Liver (tissue), 9 donors: ENCODE data around the gene ASTN1. TPM values are rescaled to one million over a fixed set of nuclear protein-coding genes. Genes with fewer than 3 reads are reported as not detected.

Experiments
- DNase-seq: peaks from one replicate; pipeline ENCODE4 v3.0.0-alpha.2; 2017; ENCODE audit warnings: low spot score
- H3K27ac ChIP-seq, 2 donors: one replicate each; pipeline ENCODE4 v1.7.0; 2013; ENCODE audit warnings: inconsistent platforms in 2 of 2, low read length in 2 of 2, control low read depth in 1 of 2, low read depth in 1 of 2, mild to moderate bottlenecking in 1 of 2
- H3K27me3 ChIP-seq, 4 donors: one replicate each; pipeline versions ENCODE4 v1.6.1 to v1.7.0; 2013; ENCODE audit warnings: low read length in 3 of 4, inconsistent platforms in 1 of 4, mild to moderate bottlenecking in 1 of 4, moderate library complexity in 1 of 4; ENCODE audit not compliant: control insufficient read depth in 4 of 4, insufficient read depth in 4 of 4
- H3K36me3 ChIP-seq, 4 donors: one replicate each; pipeline versions ENCODE4 v1.6.1 to v1.7.0; 2013; ENCODE audit warnings: low read length in 3 of 4, mild to moderate bottlenecking in 3 of 4, low read depth in 1 of 4, moderate library complexity in 1 of 4; ENCODE audit not compliant: control insufficient read depth in 4 of 4, insufficient read depth in 3 of 4
- H3K4me1 ChIP-seq, 4 donors: one replicate each; pipeline versions ENCODE4 v1.6.1 to v1.7.0; 2013; ENCODE audit warnings: low read length in 3 of 4, mild to moderate bottlenecking in 3 of 4, moderate library complexity in 1 of 4; ENCODE audit not compliant: control insufficient read depth in 4 of 4, insufficient read depth in 4 of 4
- H3K4me3 ChIP-seq, 3 donors: one replicate each; pipeline versions ENCODE4 v1.6.1 to v1.7.0; 2013; ENCODE audit warnings: low read length in 3 of 3, control low read depth in 1 of 3, low read depth in 1 of 3, mild to moderate bottlenecking in 1 of 3
- H3K9ac ChIP-seq, 2 donors: one replicate each; pipeline ENCODE4 v1.7.0; 2013; ENCODE audit warnings: low read length in 2 of 2, mild to moderate bottlenecking in 2 of 2, moderate library complexity in 2 of 2, control low read depth in 1 of 2, low read depth in 1 of 2
- H3K9me3 ChIP-seq, 4 donors: one replicate each; pipeline versions ENCODE4 v1.6.1 to v1.7.0; 2013; ENCODE audit warnings: low read length in 3 of 4; ENCODE audit not compliant: control insufficient read depth in 4 of 4
- FOXA1 ChIP-seq: IDR thresholded peaks from 2 replicates; pipeline ENCODE4 v1.6.1; 2016; ENCODE audit warnings: antibody characterized with exemption
- FOXA2 ChIP-seq: IDR thresholded peaks from 2 replicates; pipeline ENCODE4 v1.6.1; 2016; ENCODE audit warnings: antibody characterized with exemption
- GABPA ChIP-seq, 2 donors: IDR thresholded peaks in 1 of 2; conservative IDR thresholded peaks in 1 of 2; 2 replicates each; pipeline ENCODE4 v1.6.1; 2016; ENCODE audit warnings: antibody characterized with exemption in 2 of 2, mild to moderate bottlenecking in 1 of 2, moderate library complexity in 1 of 2
- HNF4A ChIP-seq, 2 donors: conservative IDR thresholded peaks; 2 replicates each; pipeline ENCODE4 v1.6.1; 2016; ENCODE audit warnings: antibody characterized with exemption in 2 of 2, mild to moderate bottlenecking in 2 of 2
- NR2F2 ChIP-seq: IDR thresholded peaks from 2 replicates; pipeline ENCODE4 v1.6.1; 2016; ENCODE audit warnings: antibody characterized with exemption
- RAD21 ChIP-seq, 2 donors: IDR thresholded peaks; 2 replicates each; pipeline ENCODE4 v1.6.1; 2016; ENCODE audit warnings: antibody characterized with exemption in 2 of 2, mild to moderate bottlenecking in 2 of 2
- RXRA ChIP-seq, 2 donors: IDR thresholded peaks; 2 replicates each; pipeline ENCODE4 v1.6.1; 2017 to 2018; ENCODE audit warnings: antibody characterized with exemption in 2 of 2, mild to moderate bottlenecking in 1 of 2
- SP1 ChIP-seq: IDR thresholded peaks from 2 replicates; pipeline ENCODE4 v1.6.1; 2018; ENCODE audit warnings: antibody characterized with exemption, mild to moderate bottlenecking
- TAF1 ChIP-seq: conservative IDR thresholded peaks from 2 replicates; pipeline ENCODE4 v1.6.1; 2016; ENCODE audit warnings: antibody characterized with exemption, mild to moderate bottlenecking
- YY1 ChIP-seq: IDR thresholded peaks from 2 replicates; pipeline ENCODE4 v1.6.1; 2016; ENCODE audit warnings: antibody characterized with exemption, mild to moderate bottlenecking
- WGBS: extraction: QIAGEN DNeasy Blood & Tissue Kit; methylation state at CpG from one replicate; pipeline ENCODE4 v1.1.7; 2013; 5-methylcytosine and 5-hydroxymethylcytosine counted together
- polyA plus RNA-seq, 2 donors: library from polyadenylated mRNA; stranded (reverse) in 1 of 2; unstranded in 1 of 2; fragments of 200-250 nt in 1 of 2; fragments of >200 nt in 1 of 2; fragmentation: Nextera tagmentation in 1 of 2; extraction: Ambion mirVana in 1 of 2; gene quantifications; one replicate each; pipeline versions ENCODE4 v1.2.1 to v1.2.3, GENCODE V29; 2013 to 2015
- total RNA-seq, 2 donors: library from RNA; depleted of rRNA; stranded (reverse); fragments of >200 nt; gene quantifications; one replicate each; pipeline ENCODE4 v1.2.3, GENCODE V29; 2014
- TF ChIP-seq, protein P1 (sequence below): IDR thresholded peaks from 2 replicates; pipeline ENCODE4 v1.6.1; 2016; ENCODE audit warnings: antibody characterized with exemption
- TF ChIP-seq, protein P2 (sequence below): fragments of 150-350 bp; IDR thresholded peaks from 2 replicates; pipeline ENCODE4 v1.5.1; 2017; ENCODE audit warnings: improper control_type of control experiment, low read depth, low read length; ENCODE audit not compliant: missing input control
- TF ChIP-seq, protein P3 (sequence below): IDR thresholded peaks from 2 replicates; pipeline ENCODE4 v1.6.1; 2016; ENCODE audit warnings: antibody characterized with exemption
- TF ChIP-seq, protein P4 (sequence below): IDR thresholded peaks from 2 replicates; pipeline ENCODE4 v1.6.1; 2016; ENCODE audit warnings: antibody characterized with exemption, mild to moderate bottlenecking
- TF ChIP-seq, protein P5 (sequence below): IDR thresholded peaks from 2 replicates; pipeline ENCODE4 v1.6.1; 2016; ENCODE audit warnings: antibody characterized with exemption
- donor health status: healthy.
- donor health status: healthy.
- donor health status: healthy.
- donor health status: healthy.
- donor health status: healthy.

Gene ASTN1
- total and polyA plus RNA-seq, 4 donors, result 0.10 to 0.28 (median 0.18) TPM

DNA sequence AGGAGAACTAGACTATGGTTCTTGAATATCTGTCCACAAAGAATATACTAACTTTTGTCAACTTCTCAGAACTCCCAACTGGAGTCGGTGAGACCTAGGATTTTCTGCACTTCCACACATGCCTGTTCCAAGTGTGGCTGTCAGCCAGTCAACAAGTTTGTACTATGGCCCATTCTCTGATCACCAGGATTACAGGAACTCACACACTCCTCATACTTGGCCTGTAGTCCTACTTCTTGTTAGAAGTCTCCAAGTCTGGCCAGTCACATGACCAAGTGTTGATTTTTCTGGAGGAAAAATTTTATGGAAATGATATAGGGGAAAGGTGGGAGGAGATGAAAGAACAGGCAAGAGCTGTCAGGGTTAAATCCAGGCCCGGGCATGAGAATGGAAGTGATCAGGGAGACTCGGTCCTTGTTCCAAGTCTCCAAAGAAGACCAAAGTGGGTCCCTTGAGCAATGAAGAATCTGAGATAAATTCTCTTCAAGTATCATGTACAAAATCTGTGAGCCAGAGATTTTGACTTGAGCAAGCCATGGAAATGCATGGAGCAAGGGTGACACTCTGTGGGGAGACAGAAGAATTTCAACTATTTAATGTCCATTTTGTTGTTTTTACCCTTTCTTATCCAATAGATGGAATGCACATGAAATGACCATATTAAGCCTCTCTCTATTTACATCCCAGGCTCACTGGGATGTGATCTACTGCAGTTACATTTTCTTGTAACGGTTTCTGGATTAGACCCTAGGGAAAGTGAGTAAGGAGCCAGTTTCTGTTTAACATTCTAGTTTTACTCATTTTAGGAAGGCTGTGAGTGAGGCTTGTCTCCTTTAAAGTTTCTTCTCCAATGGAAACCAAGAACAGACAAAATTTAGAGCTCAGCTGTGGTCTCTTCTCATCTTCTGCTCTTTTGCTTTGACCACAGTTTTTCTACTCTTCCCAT lies 320.9 kb downstream of the ASTN1 start:
- no peaks in the 10 kb centered on the region for H3K9me3 ChIP-seq
- peaks cover 0 to 6% (median 2%) of the 10 kb centered on the region in 4 donors for H3K4me1 ChIP-seq
- H3K27me3 ChIP-seq, result no peaks in the 10 kb centered on the region
- H3K4me3 ChIP-seq, result no peak overlapping the region
- DNase-seq, result no peak
- TF ChIP-seq, protein P1, sequence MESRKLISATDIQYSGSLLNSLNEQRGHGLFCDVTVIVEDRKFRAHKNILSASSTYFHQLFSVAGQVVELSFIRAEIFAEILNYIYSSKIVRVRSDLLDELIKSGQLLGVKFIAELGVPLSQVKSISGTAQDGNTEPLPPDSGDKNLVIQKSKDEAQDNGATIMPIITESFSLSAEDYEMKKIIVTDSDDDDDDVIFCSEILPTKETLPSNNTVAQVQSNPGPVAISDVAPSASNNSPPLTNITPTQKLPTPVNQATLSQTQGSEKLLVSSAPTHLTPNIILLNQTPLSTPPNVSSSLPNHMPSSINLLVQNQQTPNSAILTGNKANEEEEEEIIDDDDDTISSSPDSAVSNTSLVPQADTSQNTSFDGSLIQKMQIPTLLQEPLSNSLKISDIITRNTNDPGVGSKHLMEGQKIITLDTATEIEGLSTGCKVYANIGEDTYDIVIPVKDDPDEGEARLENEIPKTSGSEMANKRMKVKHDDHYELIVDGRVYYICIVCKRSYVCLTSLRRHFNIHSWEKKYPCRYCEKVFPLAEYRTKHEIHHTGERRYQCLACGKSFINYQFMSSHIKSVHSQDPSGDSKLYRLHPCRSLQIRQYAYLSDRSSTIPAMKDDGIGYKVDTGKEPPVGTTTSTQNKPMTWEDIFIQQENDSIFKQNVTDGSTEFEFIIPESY, result no peak
- TF ChIP-seq, protein P2, sequence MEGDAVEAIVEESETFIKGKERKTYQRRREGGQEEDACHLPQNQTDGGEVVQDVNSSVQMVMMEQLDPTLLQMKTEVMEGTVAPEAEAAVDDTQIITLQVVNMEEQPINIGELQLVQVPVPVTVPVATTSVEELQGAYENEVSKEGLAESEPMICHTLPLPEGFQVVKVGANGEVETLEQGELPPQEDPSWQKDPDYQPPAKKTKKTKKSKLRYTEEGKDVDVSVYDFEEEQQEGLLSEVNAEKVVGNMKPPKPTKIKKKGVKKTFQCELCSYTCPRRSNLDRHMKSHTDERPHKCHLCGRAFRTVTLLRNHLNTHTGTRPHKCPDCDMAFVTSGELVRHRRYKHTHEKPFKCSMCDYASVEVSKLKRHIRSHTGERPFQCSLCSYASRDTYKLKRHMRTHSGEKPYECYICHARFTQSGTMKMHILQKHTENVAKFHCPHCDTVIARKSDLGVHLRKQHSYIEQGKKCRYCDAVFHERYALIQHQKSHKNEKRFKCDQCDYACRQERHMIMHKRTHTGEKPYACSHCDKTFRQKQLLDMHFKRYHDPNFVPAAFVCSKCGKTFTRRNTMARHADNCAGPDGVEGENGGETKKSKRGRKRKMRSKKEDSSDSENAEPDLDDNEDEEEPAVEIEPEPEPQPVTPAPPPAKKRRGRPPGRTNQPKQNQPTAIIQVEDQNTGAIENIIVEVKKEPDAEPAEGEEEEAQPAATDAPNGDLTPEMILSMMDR, result peak; percentile 67
- TF ChIP-seq TAF1 (no peak), RAD21 (IDR thresholded peaks at IDR 0.05) (peak; percentile 87 to 93), YY1 (peak; percentile 21), RXRA (IDR thresholded peaks at IDR 0.05) (peak in 1 of 2 donors; percentile 29), HNF4A (conservative IDR thresholded peaks at IDR 0.05) (peak in 1 of 2 donors; percentile 61)
- H3K27ac ChIP-seq, result no peak overlapping the region
- H3K9ac ChIP-seq, result no peak overlapping the region
- H3K36me3 ChIP-seq, result no peaks in the 10 kb centered on the region
- WGBS, result 29% methylated on average over 4 of the region's 4 CpGs

DNA sequence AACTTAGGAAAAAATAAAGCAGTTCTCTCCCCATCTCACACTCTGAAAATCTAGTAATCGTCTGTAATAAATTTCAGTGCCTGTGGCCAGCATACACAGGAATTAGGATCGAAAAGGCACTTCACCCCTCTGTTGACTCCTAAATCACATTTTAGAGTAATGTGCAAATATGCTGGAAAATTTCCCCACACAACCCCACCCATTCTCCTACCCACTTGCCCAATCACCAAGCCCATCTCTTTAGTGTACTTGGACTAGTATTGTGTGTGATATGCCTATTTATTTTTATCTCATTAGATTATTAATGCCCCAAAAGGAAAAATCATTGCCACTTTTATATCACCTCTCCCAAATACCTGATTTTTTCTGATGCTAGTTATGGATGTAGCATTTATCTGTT lies 323.3 kb downstream of the ASTN1 start:
- Histone ChIP-seq H3K4me1 (peaks cover 0 to 6% (median 2%) of the 10 kb centered on the region in 4 donors), H3K27ac (no peak overlapping the region), H3K36me3 (no peaks in the 10 kb centered on the region), H3K4me3 (no peak overlapping the region), H3K9ac (no peak overlapping the region), H3K9me3 (no peaks in the 10 kb centered on the region), H3K27me3 (no peaks in the 10 kb centered on the region)
- TF ChIP-seq NR2F2 (no peak), FOXA1 (no peak), SP1 (no peak), HNF4A (conservative IDR thresholded peaks at IDR 0.05) (no peak), YY1 (no peak), TAF1 (no peak), FOXA2 (no peak), GABPA (IDR thresholded peaks at IDR 0.05 in 1 of 2, conservative IDR thresholded peaks at IDR 0.05 in 1 of 2) (no peak), RXRA (IDR thresholded peaks at IDR 0.05) (no peak)
- TF ChIP-seq, protein P3, sequence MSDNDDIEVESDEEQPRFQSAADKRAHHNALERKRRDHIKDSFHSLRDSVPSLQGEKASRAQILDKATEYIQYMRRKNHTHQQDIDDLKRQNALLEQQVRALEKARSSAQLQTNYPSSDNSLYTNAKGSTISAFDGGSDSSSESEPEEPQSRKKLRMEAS, result no peak
- TF ChIP-seq, protein P1, result no peak
- TF ChIP-seq, protein P4, sequence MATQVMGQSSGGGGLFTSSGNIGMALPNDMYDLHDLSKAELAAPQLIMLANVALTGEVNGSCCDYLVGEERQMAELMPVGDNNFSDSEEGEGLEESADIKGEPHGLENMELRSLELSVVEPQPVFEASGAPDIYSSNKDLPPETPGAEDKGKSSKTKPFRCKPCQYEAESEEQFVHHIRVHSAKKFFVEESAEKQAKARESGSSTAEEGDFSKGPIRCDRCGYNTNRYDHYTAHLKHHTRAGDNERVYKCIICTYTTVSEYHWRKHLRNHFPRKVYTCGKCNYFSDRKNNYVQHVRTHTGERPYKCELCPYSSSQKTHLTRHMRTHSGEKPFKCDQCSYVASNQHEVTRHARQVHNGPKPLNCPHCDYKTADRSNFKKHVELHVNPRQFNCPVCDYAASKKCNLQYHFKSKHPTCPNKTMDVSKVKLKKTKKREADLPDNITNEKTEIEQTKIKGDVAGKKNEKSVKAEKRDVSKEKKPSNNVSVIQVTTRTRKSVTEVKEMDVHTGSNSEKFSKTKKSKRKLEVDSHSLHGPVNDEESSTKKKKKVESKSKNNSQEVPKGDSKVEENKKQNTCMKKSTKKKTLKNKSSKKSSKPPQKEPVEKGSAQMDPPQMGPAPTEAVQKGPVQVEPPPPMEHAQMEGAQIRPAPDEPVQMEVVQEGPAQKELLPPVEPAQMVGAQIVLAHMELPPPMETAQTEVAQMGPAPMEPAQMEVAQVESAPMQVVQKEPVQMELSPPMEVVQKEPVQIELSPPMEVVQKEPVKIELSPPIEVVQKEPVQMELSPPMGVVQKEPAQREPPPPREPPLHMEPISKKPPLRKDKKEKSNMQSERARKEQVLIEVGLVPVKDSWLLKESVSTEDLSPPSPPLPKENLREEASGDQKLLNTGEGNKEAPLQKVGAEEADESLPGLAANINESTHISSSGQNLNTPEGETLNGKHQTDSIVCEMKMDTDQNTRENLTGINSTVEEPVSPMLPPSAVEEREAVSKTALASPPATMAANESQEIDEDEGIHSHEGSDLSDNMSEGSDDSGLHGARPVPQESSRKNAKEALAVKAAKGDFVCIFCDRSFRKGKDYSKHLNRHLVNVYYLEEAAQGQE, result no peak
- TF ChIP-seq, protein P5, sequence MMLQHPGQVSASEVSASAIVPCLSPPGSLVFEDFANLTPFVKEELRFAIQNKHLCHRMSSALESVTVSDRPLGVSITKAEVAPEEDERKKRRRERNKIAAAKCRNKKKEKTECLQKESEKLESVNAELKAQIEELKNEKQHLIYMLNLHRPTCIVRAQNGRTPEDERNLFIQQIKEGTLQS, result no peak
- WGBS, result 67% methylated on average over 2 of the region's 2 CpGs
- DNase-seq, result no peak
